Measurements from ENCODE around the gene HBG2.

Gene HBG2

DNA sequence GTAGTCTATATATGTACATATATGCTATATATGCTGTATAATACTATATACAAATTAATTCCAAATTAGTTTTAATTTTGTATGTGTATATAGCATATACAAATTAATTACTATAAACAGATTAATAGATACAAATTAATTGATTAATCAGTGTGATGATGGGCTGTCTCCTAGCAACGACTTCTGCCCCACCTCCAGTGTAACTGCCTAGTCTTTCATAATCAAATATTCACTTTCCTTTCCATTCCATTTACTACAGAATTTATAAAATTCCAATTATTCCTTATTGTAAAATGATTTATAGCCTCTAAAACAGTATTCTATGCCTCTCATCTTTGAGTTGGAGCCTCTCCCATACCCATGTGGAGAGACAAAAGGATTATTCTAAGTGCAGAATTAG, 21.3 kb downstream of the HBG2 start:
- Mint-ChIP-seq H3K4me1 (ENCODE audit: low read depth) (peaks cover 4% of the 10 kb centered on the region), H3K27ac (no peak overlapping the region)

DNA sequence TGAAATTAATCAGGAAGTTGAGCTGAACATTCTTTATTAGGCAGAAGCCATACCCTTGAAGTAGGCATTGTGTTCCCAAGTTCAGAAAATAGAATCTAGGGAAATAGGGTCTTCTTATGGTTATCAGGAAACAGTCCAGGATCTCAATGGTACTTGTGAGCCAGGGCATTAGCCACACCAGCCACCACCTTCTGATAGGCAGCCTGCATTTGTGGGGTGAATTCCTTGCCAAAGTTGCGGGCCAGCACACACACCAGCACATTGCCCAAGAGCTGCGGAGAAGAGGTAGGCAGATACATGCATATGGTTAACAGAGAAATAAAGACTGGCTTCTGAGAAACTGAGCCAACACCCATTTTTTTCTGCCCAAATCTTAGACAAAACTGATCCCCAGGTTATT, 21.8 kb downstream of the HBG2 start:
- Mint-ChIP-seq H3K27ac (no peak overlapping the region), H3K4me1 (ENCODE audit: low read depth) (peaks cover 4% of the 10 kb centered on the region), H3K36me3 (ENCODE audit: low read depth) (no peaks in the 10 kb centered on the region), H3K27me3 (peaks cover 9% of the 10 kb centered on the region), H3K9me3 (no peaks in the 10 kb centered on the region), H3K4me3 (no peak overlapping the region)

More for the DNA sequence above, 21.3 kb downstream of the HBG2 start:
- H3K4me3 Mint-ChIP-seq: no peak overlapping the region
- H3K27me3 Mint-ChIP-seq: peaks cover 7% of the 10 kb centered on the region
- no peaks in the 10 kb centered on the region for H3K36me3 Mint-ChIP-seq (ENCODE audit: low read depth)
- H3K9me3 Mint-ChIP-seq: no peaks in the 10 kb centered on the region

GRCh38 chr11:5232176-5232575, 22.4 kb downstream of the HBG2 start:
- no peak overlapping the region for H3K4me3 Mint-ChIP-seq
- H3K27ac Mint-ChIP-seq: no peak overlapping the region
- H3K27me3 Mint-ChIP-seq: peaks cover 12% of the 10 kb centered on the region
- H3K4me1 Mint-ChIP-seq (ENCODE audit: low read depth): peaks cover 4% of the 10 kb centered on the region
- no peaks in the 10 kb centered on the region for H3K9me3 Mint-ChIP-seq
- no peaks in the 10 kb centered on the region for H3K36me3 Mint-ChIP-seq (ENCODE audit: low read depth)

DNA sequence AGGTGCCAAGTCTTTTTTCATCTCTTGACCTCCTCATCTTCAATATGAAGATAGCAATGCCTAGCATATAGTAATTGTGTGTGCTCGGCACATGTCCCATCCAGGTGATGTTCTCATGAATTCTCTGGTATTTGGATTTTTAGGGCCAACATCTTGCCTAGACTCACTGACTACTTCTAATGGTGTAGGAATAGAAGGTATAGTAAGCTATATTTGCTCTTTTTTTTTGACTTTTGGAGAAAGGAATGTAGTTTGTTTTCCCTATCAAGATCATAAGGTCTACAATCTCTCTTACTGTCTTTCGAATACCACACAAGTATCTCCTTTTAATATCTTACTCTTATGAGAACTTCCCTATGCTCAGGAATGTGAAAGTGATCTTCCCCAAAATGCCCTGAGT, 23.5 kb downstream of the HBG2 start:
- Mint-ChIP-seq H3K27me3 (peaks cover 12% of the 10 kb centered on the region), H3K36me3 (ENCODE audit: low read depth) (no peaks in the 10 kb centered on the region), H3K27ac (no peak overlapping the region), H3K9me3 (no peaks in the 10 kb centered on the region), H3K4me3 (no peak overlapping the region), H3K4me1 (ENCODE audit: low read depth) (peaks cover 4% of the 10 kb centered on the region)

DNA sequence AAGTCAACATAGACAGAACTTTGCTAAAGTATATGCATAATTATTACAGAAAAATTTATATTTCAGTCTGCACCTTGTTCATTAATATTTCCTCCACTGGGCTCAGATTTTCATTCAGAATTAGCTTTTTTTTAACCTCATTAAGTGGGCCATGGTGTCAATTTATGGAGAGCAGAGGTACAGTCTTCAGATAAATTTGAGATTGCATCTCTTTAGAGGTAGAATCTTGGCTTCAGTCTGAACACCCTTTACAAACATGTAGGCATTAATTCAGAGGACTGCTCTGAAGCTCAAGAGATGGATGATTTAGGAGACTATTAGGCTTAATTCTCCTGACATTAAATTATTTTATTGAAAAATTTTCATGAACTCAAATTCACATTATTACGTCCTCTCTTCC, 24.3 kb downstream of the HBG2 start:
- Mint-ChIP-seq H3K4me3 (no peak overlapping the region), H3K27ac (no peak overlapping the region), H3K9me3 (no peaks in the 10 kb centered on the region), H3K4me1 (ENCODE audit: low read depth) (peaks cover 4% of the 10 kb centered on the region), H3K27me3 (peaks cover 7% of the 10 kb centered on the region), H3K36me3 (ENCODE audit: low read depth) (no peaks in the 10 kb centered on the region)

GRCh38 chr11:5229796-5230195, 24.8 kb downstream of the HBG2 start:
- no peaks in the 10 kb centered on the region for H3K36me3 Mint-ChIP-seq (ENCODE audit: low read depth)
- H3K4me3 Mint-ChIP-seq: no peak overlapping the region
- H3K9me3 Mint-ChIP-seq: no peaks in the 10 kb centered on the region
- H3K4me1 Mint-ChIP-seq (ENCODE audit: low read depth): peaks cover 4% of the 10 kb centered on the region
- H3K27me3 Mint-ChIP-seq: peaks cover 5% of the 10 kb centered on the region
- H3K27ac Mint-ChIP-seq: no peak overlapping the region

- Mint-ChIP-seq H3K27me3 (peaks cover 5% of the 10 kb centered on the region), H3K4me1 (ENCODE audit: low read depth) (peaks cover under 1% of the 10 kb centered on the region), H3K27ac (no peak overlapping the region), H3K9me3 (no peaks in the 10 kb centered on the region), H3K36me3 (ENCODE audit: low read depth) (no peaks in the 10 kb centered on the region), H3K4me3 (no peak overlapping the region)
Observed at GRCh38 chr11:5229356-5229755, 25.2 kb downstream of the HBG2 start.

- Mint-ChIP-seq H3K27ac (no peak overlapping the region), H3K36me3 (ENCODE audit: low read depth) (no peaks in the 10 kb centered on the region), H3K4me1 (ENCODE audit: low read depth) (no peaks in the 10 kb centered on the region), H3K27me3 (peaks cover 5% of the 10 kb centered on the region), H3K4me3 (no peak overlapping the region), H3K9me3 (no peaks in the 10 kb centered on the region)
Observed at GRCh38 chr11:5228124-5228523, 26.5 kb downstream of the HBG2 start.

GRCh38 chr11:5227681-5228080, 26.9 kb downstream of the HBG2 start:
- Mint-ChIP-seq H3K36me3 (ENCODE audit: low read depth) (no peaks in the 10 kb centered on the region), H3K9me3 (no peaks in the 10 kb centered on the region), H3K4me1 (ENCODE audit: low read depth) (no peaks in the 10 kb centered on the region), H3K27ac (no peak overlapping the region), H3K27me3 (peaks cover 5% of the 10 kb centered on the region), H3K4me3 (no peak overlapping the region)

DNA sequence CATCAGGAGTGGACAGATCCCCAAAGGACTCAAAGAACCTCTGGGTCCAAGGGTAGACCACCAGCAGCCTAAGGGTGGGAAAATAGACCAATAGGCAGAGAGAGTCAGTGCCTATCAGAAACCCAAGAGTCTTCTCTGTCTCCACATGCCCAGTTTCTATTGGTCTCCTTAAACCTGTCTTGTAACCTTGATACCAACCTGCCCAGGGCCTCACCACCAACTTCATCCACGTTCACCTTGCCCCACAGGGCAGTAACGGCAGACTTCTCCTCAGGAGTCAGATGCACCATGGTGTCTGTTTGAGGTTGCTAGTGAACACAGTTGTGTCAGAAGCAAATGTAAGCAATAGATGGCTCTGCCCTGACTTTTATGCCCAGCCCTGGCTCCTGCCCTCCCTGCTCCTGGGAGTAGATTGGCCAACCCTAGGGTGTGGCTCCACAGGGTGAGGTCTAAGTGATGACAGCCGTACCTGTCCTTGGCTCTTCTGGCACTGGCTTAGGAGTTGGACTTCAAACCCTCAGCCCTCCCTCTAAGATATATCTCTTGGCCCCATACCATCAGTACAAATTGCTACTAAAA, 27.8 kb downstream of the HBG2 start, which contains the start of gene HBB:
TSS of gene HBB (minus strand) at position 340 of the 579 bp plus-strand sequence. CDS start at position 290, 50 bp downstream.
- H3K4me3 Mint-ChIP-seq: no peak within 1 kb of the TSS
- peaks cover 5% of the 10 kb centered on the region for H3K27me3 Mint-ChIP-seq
- no peaks in the 10 kb centered on the region for H3K4me1 Mint-ChIP-seq (ENCODE audit: low read depth)
- no peak within 1 kb of the TSS for H3K27ac Mint-ChIP-seq
- no peaks in the 10 kb centered on the region for H3K9me3 Mint-ChIP-seq
- no peaks in the 10 kb centered on the region for H3K36me3 Mint-ChIP-seq (ENCODE audit: low read depth)

DNA sequence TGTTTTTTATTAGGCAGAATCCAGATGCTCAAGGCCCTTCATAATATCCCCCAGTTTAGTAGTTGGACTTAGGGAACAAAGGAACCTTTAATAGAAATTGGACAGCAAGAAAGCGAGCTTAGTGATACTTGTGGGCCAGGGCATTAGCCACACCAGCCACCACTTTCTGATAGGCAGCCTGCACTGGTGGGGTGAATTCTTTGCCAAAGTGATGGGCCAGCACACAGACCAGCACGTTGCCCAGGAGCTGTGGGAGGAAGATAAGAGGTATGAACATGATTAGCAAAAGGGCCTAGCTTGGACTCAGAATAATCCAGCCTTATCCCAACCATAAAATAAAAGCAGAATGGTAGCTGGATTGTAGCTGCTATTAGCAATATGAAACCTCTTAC, 29.1 kb downstream of the HBG2 start:
- Mint-ChIP-seq H3K36me3 (ENCODE audit: low read depth) (no peaks in the 10 kb centered on the region), H3K27me3 (peaks cover 5% of the 10 kb centered on the region), H3K4me1 (ENCODE audit: low read depth) (no peaks in the 10 kb centered on the region), H3K4me3 (no peak overlapping the region), H3K9me3 (no peaks in the 10 kb centered on the region), H3K27ac (no peak overlapping the region)

DNA sequence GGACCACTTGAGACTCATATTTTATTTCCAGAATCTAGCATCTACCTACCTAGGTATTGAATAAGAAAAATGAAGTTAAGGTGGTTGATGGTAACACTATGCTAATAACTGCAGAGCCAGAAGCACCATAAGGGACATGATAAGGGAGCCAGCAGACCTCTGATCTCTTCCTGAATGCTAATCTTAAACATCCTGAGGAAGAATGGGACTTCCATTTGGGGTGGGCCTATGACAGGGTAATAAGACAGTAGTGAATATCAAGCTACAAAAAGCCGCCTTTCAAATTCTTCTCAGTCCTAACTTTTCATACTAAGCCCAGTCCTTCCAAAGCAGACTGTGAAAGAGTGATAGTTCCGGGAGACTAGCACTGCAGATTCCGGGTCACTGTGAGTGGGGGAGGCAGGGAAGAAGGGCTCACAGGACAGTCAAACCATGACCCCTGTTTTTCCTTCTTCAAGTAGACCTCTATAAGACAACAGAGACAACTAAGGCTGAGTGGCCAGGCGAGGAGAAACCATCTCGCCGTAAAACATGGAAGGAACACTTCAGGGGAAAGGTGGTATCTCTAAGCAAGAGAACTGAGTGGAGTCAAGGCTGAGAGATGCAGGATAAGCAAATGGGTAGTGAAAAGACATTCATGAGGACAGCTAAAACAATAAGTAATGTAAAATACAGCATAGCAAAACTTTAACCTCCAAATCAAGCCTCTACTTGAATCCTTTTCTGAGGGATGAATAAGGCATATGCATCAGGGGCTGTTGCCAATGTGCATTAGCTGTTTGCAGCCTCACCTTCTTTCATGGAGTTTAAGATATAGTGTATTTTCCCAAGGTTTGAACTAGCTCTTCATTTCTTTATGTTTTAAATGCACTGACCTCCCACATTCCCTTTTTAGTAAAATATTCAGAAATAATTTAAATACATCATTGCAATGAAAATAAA, 29.8 kb downstream of the HBG2 start:
- Mint-ChIP-seq H3K9me3 (no peaks in the 10 kb centered on the region), H3K4me3 (no peak overlapping the region), H3K4me1 (ENCODE audit: low read depth) (no peaks in the 10 kb centered on the region), H3K36me3 (ENCODE audit: low read depth) (no peaks in the 10 kb centered on the region), H3K27ac (no peak overlapping the region), H3K27me3 (peaks cover 5% of the 10 kb centered on the region)

GRCh38 chr11:5223686-5224085, 30.9 kb downstream of the HBG2 start:
- peaks cover 4% of the 10 kb centered on the region for H3K9me3 Mint-ChIP-seq
- no peaks in the 10 kb centered on the region for H3K36me3 Mint-ChIP-seq (ENCODE audit: low read depth)
- no peak overlapping the region for H3K4me3 Mint-ChIP-seq
- H3K27me3 Mint-ChIP-seq: peaks cover 5% of the 10 kb centered on the region
- H3K27ac Mint-ChIP-seq: no peak overlapping the region
- H3K4me1 Mint-ChIP-seq (ENCODE audit: low read depth): no peaks in the 10 kb centered on the region

GRCh38 chr11:5223146-5223545, 31.4 kb downstream of the HBG2 start:
- H3K9me3 Mint-ChIP-seq: peaks cover 4% of the 10 kb centered on the region
- H3K4me3 Mint-ChIP-seq: no peak overlapping the region
- no peaks in the 10 kb centered on the region for H3K36me3 Mint-ChIP-seq (ENCODE audit: low read depth)
- no peak overlapping the region for H3K27ac Mint-ChIP-seq
- no peaks in the 10 kb centered on the region for H3K4me1 Mint-ChIP-seq (ENCODE audit: low read depth)
- H3K27me3 Mint-ChIP-seq: peaks cover 5% of the 10 kb centered on the region

- H3K27me3 Mint-ChIP-seq: peaks cover 4% of the 10 kb centered on the region
- no peaks in the 10 kb centered on the region for H3K4me1 Mint-ChIP-seq (ENCODE audit: low read depth)
- no peak overlapping the region for H3K27ac Mint-ChIP-seq
- no peak overlapping the region for H3K4me3 Mint-ChIP-seq
- H3K9me3 Mint-ChIP-seq: no peaks in the 10 kb centered on the region
- no peaks in the 10 kb centered on the region for H3K36me3 Mint-ChIP-seq (ENCODE audit: low read depth)
Observed at GRCh38 chr11:5210376-5210885, 44.1 kb downstream of the HBG2 start.

Data from stimulated activated naive CD8-positive, alpha-beta T cell treated with anti-CD3 and anti-CD28 coated beads, Interleukin-15, Interleukin-2, amounts not matched to agents 100 ng/mL and 50 ng/mL, for 24 hours (primary cell).